Jurkat, Clone E6-1 (cell line): ENCODE results near the gene WHAMM.

Experiments used
- DNase-seq: peaks from one replicate; pipeline ENCODE4 v3.0.0-alpha.2; 2011; ENCODE audit warnings: low read depth, low spot score
- H3K4me3 ChIP-seq: 2 replicates; pipeline ENCODE4 v1.5.1; 2011; ENCODE audit warnings: mild to moderate bottlenecking, low read length, control low read depth, moderate library complexity

The WHAMM gene

GRCh38 chr15:82831894-82832600 is 22.6 kb downstream of the WHAMM start:
- peak overlapping the region; percentile 1 for H3K4me3 ChIP-seq

GRCh38 chr15:82832601-82833361 is 23.4 kb downstream of the WHAMM start:
- peak overlapping the region; percentile 1 for H3K4me3 ChIP-seq

More at GRCh38 chr15:82831894-82832600, 22.6 kb downstream of the WHAMM start:
- DNase-seq: no peak

GRCh38 chr15:82833362-82833682 is 23.9 kb downstream of the WHAMM start:
- no peak for DNase-seq
- H3K4me3 ChIP-seq: no peak overlapping the region

More at GRCh38 chr15:82832601-82833361, 23.4 kb downstream of the WHAMM start:
- DNase-seq: peak; percentile 87

GRCh38 chr15:82835391-82835917 is 26.0 kb downstream of the WHAMM start:
- no peak overlapping the region for H3K4me3 ChIP-seq
- DNase-seq: no peak

GRCh38 chr15:82838096-82838735 is 28.8 kb downstream of the WHAMM start:
- DNase-seq: no peak
- no peak overlapping the region for H3K4me3 ChIP-seq

GRCh38 chr15:82839136-82839535 is 29.7 kb downstream of the WHAMM start:
- no peak for DNase-seq
- no peak overlapping the region for H3K4me3 ChIP-seq

GRCh38 chr15:82840166-82840565 is 30.7 kb downstream of the WHAMM start:
- H3K4me3 ChIP-seq: no peak overlapping the region
- no peak for DNase-seq

GRCh38 chr15:82843566-82843965 is 34.1 kb downstream of the WHAMM start:
- no peak for DNase-seq
- H3K4me3 ChIP-seq: no peak overlapping the region

- no peak for DNase-seq
- no peak overlapping the region for H3K4me3 ChIP-seq
These were observed 36.3 kb downstream of the WHAMM start for GRCh38 chr15:82845686-82846085.

- DNase-seq: no peak
- H3K4me3 ChIP-seq: no peak overlapping the region
These were observed 37.2 kb downstream of the WHAMM start for GRCh38 chr15:82846621-82847020.

GRCh38 chr15:82847703-82848102 is 38.3 kb downstream of the WHAMM start:
- no peak overlapping the region for H3K4me3 ChIP-seq
- no peak for DNase-seq

- no peak for DNase-seq
- H3K4me3 ChIP-seq: no peak overlapping the region
These were observed 39.0 kb downstream of the WHAMM start for GRCh38 chr15:82848241-82848993.

- no peak overlapping the region for H3K4me3 ChIP-seq
- peak; percentile 79 for DNase-seq
These were observed 40.4 kb downstream of the WHAMM start for GRCh38 chr15:82849556-82850512.

- no peak overlapping the region for H3K4me3 ChIP-seq
- DNase-seq: peak; percentile 78
These were observed 41.3 kb downstream of the WHAMM start for GRCh38 chr15:82850731-82851130.

- DNase-seq: no peak
- H3K4me3 ChIP-seq: no peak overlapping the region
These were observed 42.0 kb downstream of the WHAMM start for GRCh38 chr15:82851306-82851850.

GRCh38 chr15:82851981-82852511 is 42.6 kb downstream of the WHAMM start:
- DNase-seq: no peak
- H3K4me3 ChIP-seq: no peak overlapping the region

- peak; percentile 86 for DNase-seq
- peak overlapping the region; percentile 15 for H3K4me3 ChIP-seq
These were observed 43.6 kb downstream of the WHAMM start for GRCh38 chr15:82852941-82853561.
